ENCODE results near the gene DCAF11. TPM values are rescaled to one million over a fixed set of nuclear protein-coding genes. Genes with fewer than 3 reads are reported as not detected.
A peak's percentile ranks its signal among the peaks of the same experiment; 100 is the strongest.

Gene DCAF11
- total and polyA plus RNA-seq, 2 of the 13 experiments (the other 11 are each of a cell fraction or from before 2014, with no cell fraction given): 150 to 257 TPM

- no peak for TF ChIP-seq ZBTB8A (CRISPR knock-in tag; IDR thresholded peaks at IDR 0.05; ENCODE audit: borderline replicate concordance, low read depth)
- no peak for TF ChIP-seq PBX3 (CRISPR knock-in tag; IDR thresholded peaks at IDR 0.05; ENCODE audit: borderline replicate concordance)
- TF ChIP-seq FOXP1 (IDR thresholded peaks at IDR 0.05): no peak
- TF ChIP-seq FOXP1 (CRISPR knock-in tag; IDR thresholded peaks at IDR 0.05): peak; percentile 36; the same call in 1 of the 2 replicates
- no peak for TF ChIP-seq NFYB (CRISPR knock-in tag; IDR thresholded peaks at IDR 0.05)
- TF ChIP-seq ZNF784 (CRISPR knock-in tag; IDR thresholded peaks at IDR 0.05; ENCODE audit: borderline replicate concordance): no peak
- TF ChIP-seq MAFK (conservative IDR thresholded peaks at IDR 0.05 in 1 of 2, IDR thresholded peaks at IDR 0.05 in 1 of 2; ENCODE audit: low read length in 2 of 2): no peak
- TF ChIP-seq ZNF20 (CRISPR knock-in tag; IDR thresholded peaks at IDR 0.05): no peak
- TF ChIP-seq SNRNP70 (IDR thresholded peaks at IDR 0.05; ENCODE audit: low read depth, low read length): no peak
- peak; percentile 98 for TF ChIP-seq MXD3 (CRISPR knock-in tag; IDR thresholded peaks at IDR 0.05)
- TF ChIP-seq SKIL (CRISPR knock-in tag; IDR thresholded peaks at IDR 0.05; ENCODE audit: borderline replicate concordance): no peak
- TF ChIP-seq ZBTB42 (CRISPR knock-in tag; IDR thresholded peaks at IDR 0.05): no peak
- TF ChIP-seq ZSCAN12 (CRISPR knock-in tag; IDR thresholded peaks at IDR 0.05): peak; percentile 73; the same call in 1 of the 2 replicates
- TF ChIP-seq PAXIP1 (CRISPR knock-in tag; conservative IDR thresholded peaks at IDR 0.05): peak; percentile 76
- no peak for TF ChIP-seq ZNF703 (CRISPR knock-in tag; IDR thresholded peaks at IDR 0.05; ENCODE audit: borderline replicate concordance)
- TF ChIP-seq SALL2 (CRISPR knock-in tag; IDR thresholded peaks at IDR 0.05): peak; percentile 77; the same call in 1 of the 2 replicates
- no peak for TF ChIP-seq RCOR2 (CRISPR knock-in tag; IDR thresholded peaks at IDR 0.05)
- no peak for TF ChIP-seq ZBTB39 (CRISPR knock-in tag; IDR thresholded peaks at IDR 0.05)
Measured at GRCh38 chr14:24135834-24136683, 21.5 kb downstream of the DCAF11 start, which contains the start of gene PSME1 (continued).
